ENCODE measurements around the gene SUCLA2. TPM values are rescaled to one million over a fixed set of nuclear protein-coding genes. Genes with fewer than 3 reads are reported as not detected.

Gene SUCLA2
- total RNA-seq, 1 experiment from 2014 or later, result 53.9 TPM

DNA sequence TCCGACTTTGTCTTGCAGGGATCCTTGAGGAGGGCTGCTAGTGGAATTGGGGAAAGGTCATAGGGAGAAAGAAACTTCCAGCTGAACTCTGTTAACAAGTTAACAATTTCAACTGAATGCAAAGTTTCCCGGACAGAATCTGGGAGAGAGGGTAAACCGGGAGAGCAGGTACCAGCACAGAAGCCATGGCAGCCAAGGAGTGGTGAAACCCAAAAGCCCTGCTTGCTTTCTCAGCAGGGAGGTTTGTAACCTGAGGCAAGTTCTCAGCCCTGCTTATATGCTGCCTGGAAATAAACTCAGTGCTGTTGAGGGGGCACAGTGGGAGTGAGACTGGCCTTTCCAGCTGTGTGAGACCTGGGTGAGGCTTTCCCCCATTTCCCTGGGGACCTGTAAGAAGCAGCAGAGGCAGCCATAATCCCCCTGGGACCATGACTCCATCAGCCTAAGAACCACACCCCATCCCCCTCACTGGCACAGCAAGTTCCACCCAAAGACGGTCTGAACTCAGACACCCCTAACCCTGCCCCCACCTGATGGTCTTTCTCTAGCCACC lies 84.0 kb downstream of the SUCLA2 start:
- H2AFZ ChIP-seq (ENCODE audit: low read length), result no peak overlapping the region
- no peak overlapping the region for H2BK120ac ChIP-seq (ENCODE audit: low read depth, low read length, poor library complexity, severe bottlenecking)
- no peak overlapping the region for H2BK5ac ChIP-seq (ENCODE audit: insufficient read length, low read length)
- TF ChIP-seq, protein P1, sequence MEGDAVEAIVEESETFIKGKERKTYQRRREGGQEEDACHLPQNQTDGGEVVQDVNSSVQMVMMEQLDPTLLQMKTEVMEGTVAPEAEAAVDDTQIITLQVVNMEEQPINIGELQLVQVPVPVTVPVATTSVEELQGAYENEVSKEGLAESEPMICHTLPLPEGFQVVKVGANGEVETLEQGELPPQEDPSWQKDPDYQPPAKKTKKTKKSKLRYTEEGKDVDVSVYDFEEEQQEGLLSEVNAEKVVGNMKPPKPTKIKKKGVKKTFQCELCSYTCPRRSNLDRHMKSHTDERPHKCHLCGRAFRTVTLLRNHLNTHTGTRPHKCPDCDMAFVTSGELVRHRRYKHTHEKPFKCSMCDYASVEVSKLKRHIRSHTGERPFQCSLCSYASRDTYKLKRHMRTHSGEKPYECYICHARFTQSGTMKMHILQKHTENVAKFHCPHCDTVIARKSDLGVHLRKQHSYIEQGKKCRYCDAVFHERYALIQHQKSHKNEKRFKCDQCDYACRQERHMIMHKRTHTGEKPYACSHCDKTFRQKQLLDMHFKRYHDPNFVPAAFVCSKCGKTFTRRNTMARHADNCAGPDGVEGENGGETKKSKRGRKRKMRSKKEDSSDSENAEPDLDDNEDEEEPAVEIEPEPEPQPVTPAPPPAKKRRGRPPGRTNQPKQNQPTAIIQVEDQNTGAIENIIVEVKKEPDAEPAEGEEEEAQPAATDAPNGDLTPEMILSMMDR (conservative IDR thresholded peaks at IDR 0.05), result no peak
- H3K56ac ChIP-seq (ENCODE audit: insufficient read length, low read depth, low read length), result no peak overlapping the region
- no peak overlapping the region for H3K23ac ChIP-seq (ENCODE audit: insufficient read length, low read depth, low read length)
- no peak overlapping the region for H2BK15ac ChIP-seq (ENCODE audit: low read depth, low read length)
- no peak overlapping the region for H4K91ac ChIP-seq (ENCODE audit: insufficient read length, low read depth, low read length)
- H3K9me3 ChIP-seq (ENCODE audit: control insufficient read depth, low read depth, low read length), result no peaks in the 10 kb centered on the region
- no peak overlapping the region for H2AK5ac ChIP-seq (ENCODE audit: insufficient read length, low read length)
- no peak overlapping the region for H3K14ac ChIP-seq (ENCODE audit: insufficient read depth, low read length)
- peaks cover 10 to 14% (median 13%) of the 10 kb centered on the region in 3 experiments for H3K36me3 Mint-ChIP-seq (ENCODE audit: insufficient read depth in 1 of 3, low read depth in 3 of 3)
- H3K4me1 Mint-ChIP-seq, result peaks cover 4 to 13% of the 10 kb centered on the region in 2 experiments; a peak in 3 of 4 replicates
- H3K4me3 Mint-ChIP-seq, result no peak overlapping the region
- H4K8ac ChIP-seq (replicated peaks; ENCODE audit: insufficient read length, low read depth, low read length), result no peak overlapping the region
- no peaks in the 10 kb centered on the region for H3K27me3 ChIP-seq (ENCODE audit: insufficient read depth, low read length)
- no peaks in the 10 kb centered on the region for H3K4me1 ChIP-seq (ENCODE audit: insufficient read depth, low read length)
- no peak overlapping the region for H3K18ac ChIP-seq (ENCODE audit: insufficient read length, low read depth, low read length)
- no peak overlapping the region for H2BK20ac ChIP-seq (ENCODE audit: low read depth, low read length, poor library complexity, severe bottlenecking)
- no peak overlapping the region for H3K9ac ChIP-seq (ENCODE audit: extremely low read depth, insufficient read length, low read length)
- no peaks in the 10 kb centered on the region for H3K27me3 Mint-ChIP-seq (ENCODE audit: low read depth)
- H3K23me2 ChIP-seq (ENCODE audit: insufficient read length, low read depth, low read length, poor library complexity, severe bottlenecking), result no peaks in the 10 kb centered on the region
- H3K79me2 ChIP-seq (ENCODE audit: insufficient read depth, low read length), result no peaks in the 10 kb centered on the region
- no peak overlapping the region for H2BK12ac ChIP-seq (ENCODE audit: insufficient read length, low read depth, low read length)
- peaks cover 13 to 18% of the 10 kb centered on the region in 2 experiments for H3K9me3 Mint-ChIP-seq
- H4K20me1 ChIP-seq (ENCODE audit: control insufficient read depth, insufficient read depth, insufficient read length), result no peaks in the 10 kb centered on the region
- DNase-seq, result no peak
- no peaks in the 10 kb centered on the region for H3K79me1 ChIP-seq (ENCODE audit: insufficient read depth, low read depth, low read length, poor library complexity, severe bottlenecking)
- H3K4ac ChIP-seq (ENCODE audit: low read depth, low read length), result no peak overlapping the region
- H3K27ac ChIP-seq (ENCODE audit: insufficient read length, low read depth, low read length), result no peak overlapping the region
- H3K27ac Mint-ChIP-seq, result peak overlapping the region in 1 of 3 experiments; percentile 83; a peak in 2 of 7 replicates
- no peak overlapping the region for H3K4me2 ChIP-seq (ENCODE audit: insufficient read depth, insufficient read length, low read length)
- WGBS (ENCODE audit: extremely low coverage, insufficient read length, low lambda C conversion rate), result no CpG with 5 or more reads among the region's 4 CpGs
- H3T11ph ChIP-seq (ENCODE audit: low read length), result no peak overlapping the region
- no peak overlapping the region for H4K5ac ChIP-seq (ENCODE audit: insufficient read length, low read depth, low read length)

All from H9 (cell line).